NAMALWA (cell line): Measurements from ENCODE around the gene TNFRSF13B.
"Not testable (repeated sequence)": the region's sequence is repeated elsewhere in the genome, so short reads cannot be mapped to it uniquely, and the experiment has no call there.

Source experiments
- DNase-seq: peaks from one replicate; pipeline ENCODE4 v3.0.0-alpha.2; 2015; ENCODE audit warnings: low spot score

Gene TNFRSF13B

GRCh38 chr17:16911141-16911937 is 60.6 kb downstream of the TNFRSF13B start:
- no peak for DNase-seq

- DNase-seq: no peak
These were observed 61.6 kb downstream of the TNFRSF13B start for GRCh38 chr17:16910341-16910740.

- DNase-seq: no peak
These were observed 62.3 kb downstream of the TNFRSF13B start for GRCh38 chr17:16909472-16910246.

GRCh38 chr17:16908273-16908672 is 63.6 kb downstream of the TNFRSF13B start:
- no peak for DNase-seq

- no peak for DNase-seq
These were observed 65.2 kb downstream of the TNFRSF13B start for GRCh38 chr17:16906680-16907079.

GRCh38 chr17:16905593-16906191 is 66.2 kb downstream of the TNFRSF13B start:
- no peak for DNase-seq

- DNase-seq: not testable (repeated sequence)
These were observed 68.8 kb downstream of the TNFRSF13B start for GRCh38 chr17:16903070-16903469.

GRCh38 chr17:16900288-16900882 is 71.5 kb downstream of the TNFRSF13B start:
- no peak for DNase-seq

- not testable (repeated sequence) for DNase-seq
These were observed 74.6 kb downstream of the TNFRSF13B start for GRCh38 chr17:16897211-16897896.

- DNase-seq: not testable (repeated sequence)
These were observed 75.7 kb downstream of the TNFRSF13B start for GRCh38 chr17:16896235-16896634.

- not testable (repeated sequence) for DNase-seq
These were observed 78.4 kb downstream of the TNFRSF13B start for GRCh38 chr17:16893527-16893926.

GRCh38 chr17:16892876-16893454 is 79.0 kb downstream of the TNFRSF13B start:
- not testable (repeated sequence) for DNase-seq

GRCh38 chr17:16889088-16889465 is 82.8 kb downstream of the TNFRSF13B start:
- no peak for DNase-seq
